Neural progenitor cell (in vitro differentiated cells): ENCODE measurements around the gene CSNK1G1. TPM values are rescaled to one million over a fixed set of nuclear protein-coding genes. Genes with fewer than 3 reads are reported as not detected.

Experiments used
- DNase-seq: peaks from one replicate; pipeline ENCODE4 v3.0.0-alpha.2; 2016; ENCODE audit warnings: low spot score
- H2AFZ ChIP-seq: fragments of 200-600 bp; sonication (generic); replicated peaks from 2 replicates; pipeline ENCODE4 v1.6.1; 2016; ENCODE audit warnings: antibody characterized with exemption
- H3F3A ChIP-seq: fragments of 200-600 bp; sonication (generic); 2 replicates; pipeline ENCODE4 v1.6.1; 2016; ENCODE audit warnings: antibody characterized with exemption, low read depth
- H3K27ac ChIP-seq: fragments of 200-600 bp; sonication (generic); 2 replicates; pipeline ENCODE4 v1.5.1; 2016; ENCODE audit warnings: mild to moderate bottlenecking
- H3K27me3 ChIP-seq: fragments of 200-600 bp; sonication (generic); 2 replicates; pipeline ENCODE4 v1.6.1; 2016; ENCODE audit warnings: mild to moderate bottlenecking, moderate library complexity
- H3K36me3 ChIP-seq: fragments of 200-600 bp; sonication (generic); 2 replicates; pipeline ENCODE4 v1.5.1; 2016
- H3K4me1 ChIP-seq: fragments of 200-600 bp; sonication (generic); 2 replicates; pipeline ENCODE4 v1.6.1; 2016; ENCODE audit warnings: mixed run types
- H3K4me2 ChIP-seq: fragments of 200-600 bp; sonication (generic); 2 replicates; pipeline ENCODE4 v1.6.1; 2016
- H3K4me3 ChIP-seq: fragments of 200-600 bp; sonication (generic); 2 replicates; pipeline ENCODE4 v1.5.1; 2016
- H3K79me2 ChIP-seq: fragments of 200-600 bp; sonication (generic); 2 replicates; pipeline ENCODE4 v1.6.1; 2016; ENCODE audit warnings: low read depth
- H3K9ac ChIP-seq: fragments of 200-600 bp; sonication (generic); 2 replicates; pipeline ENCODE4 v1.6.1; 2016
- H3K9me3 ChIP-seq: fragments of 200-600 bp; sonication (generic); 2 replicates; pipeline ENCODE4 v1.5.1; 2016; ENCODE audit warnings: low read depth
- H4K20me1 ChIP-seq: fragments of 200-600 bp; sonication (generic); 2 replicates; pipeline ENCODE4 v1.6.1; 2016; ENCODE audit warnings: low read depth
- H3K27ac Mint-ChIP-seq: 3 replicates; pipeline ENCODE4 v1.8.0; 2021; ENCODE audit warnings: mixed read lengths
- H3K27me3 Mint-ChIP-seq: 2 replicates; pipeline ENCODE4 v1.8.0; 2022; ENCODE audit warnings: low read depth, mild to moderate bottlenecking, inconsistent platforms, moderate library complexity, mixed read lengths; ENCODE audit not compliant: insufficient read depth
- H3K36me3 Mint-ChIP-seq: 3 replicates; pipeline ENCODE4 v1.8.0; 2021; ENCODE audit warnings: mixed read lengths
- H3K4me1 Mint-ChIP-seq: 3 replicates; pipeline ENCODE4 v1.8.0; 2021; ENCODE audit warnings: mixed read lengths
- H3K4me3 Mint-ChIP-seq: 3 replicates; pipeline ENCODE4 v1.8.0; 2021; ENCODE audit warnings: mild to moderate bottlenecking, moderate library complexity, mixed read lengths
- H3K9me3 Mint-ChIP-seq: 3 replicates; pipeline ENCODE4 v1.8.0; 2020; ENCODE audit warnings: mixed read lengths
- EZH2 ChIP-seq: fragments of 200-600 bp; sonication (generic); IDR thresholded peaks from 2 replicates; pipeline ENCODE4 v1.6.1; 2017; ENCODE audit warnings: antibody characterized with exemption, mild to moderate bottlenecking, moderate library complexity
- EZH2phosphoT487 ChIP-seq: fragments of 200-600 bp; sonication (generic); IDR thresholded peaks from 2 replicates; pipeline ENCODE4 v1.6.1; 2017; ENCODE audit warnings: antibody characterized with exemption
- total RNA-seq: library from RNA; depleted of rRNA; stranded (reverse); fragments of >200 nt; gene quantifications from 2 replicates; pipeline ENCODE4 v1.2.3, GENCODE V29; 2015; ENCODE audit warnings: low replicate concordance
- TF ChIP-seq, protein P1 (sequence below): fragments of 200-600 bp; sonication (generic); IDR thresholded peaks from 2 replicates; pipeline ENCODE4 v1.5.1; 2017; ENCODE audit warnings: antibody characterized with exemption, mild to moderate bottlenecking

The CSNK1G1 gene
- total RNA-seq, 1 donor from 2014 or later: 23.0 TPM

DNA sequence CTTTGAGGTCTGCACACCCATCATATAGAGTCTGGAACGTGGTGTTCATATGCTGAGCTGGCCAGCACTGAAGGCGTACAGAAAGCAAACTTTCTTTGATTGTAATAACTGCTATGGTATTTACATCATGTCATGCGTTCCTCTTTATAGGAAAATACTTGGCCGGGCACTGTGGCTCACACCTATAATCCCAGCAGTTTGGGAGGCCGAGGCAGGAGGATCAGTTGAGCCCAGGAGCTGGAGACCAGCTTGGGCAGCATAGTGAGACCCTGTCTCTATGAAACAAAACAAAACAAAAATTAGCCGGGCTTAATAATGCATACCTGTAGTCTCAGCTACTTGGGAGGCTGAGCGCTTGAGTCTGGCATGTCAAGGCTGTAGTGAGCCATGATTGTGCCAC, 207.8 kb downstream of the CSNK1G1 start:
- peaks cover 16% of the 10 kb centered on the region for H3K27me3 Mint-ChIP-seq
- Histone ChIP-seq H3K4me1 (peaks cover 14% of the 10 kb centered on the region), H3K4me3 (no peak overlapping the region), H3K79me2 (no peaks in the 10 kb centered on the region), H3F3A (peaks cover 15% of the 10 kb centered on the region), H3K9ac (no peak overlapping the region), H4K20me1 (peaks cover 6% of the 10 kb centered on the region), H3K36me3 (no peaks in the 10 kb centered on the region), H3K9me3 (no peaks in the 10 kb centered on the region), H3K27ac (no peak overlapping the region), H3K4me2 (no peak overlapping the region), H2AFZ (no peak overlapping the region), H3K27me3 (peaks cover 29% of the 10 kb centered on the region)
- no peak overlapping the region for H3K4me3 Mint-ChIP-seq
- no peak for DNase-seq
- no peaks in the 10 kb centered on the region for H3K36me3 Mint-ChIP-seq
- H3K9me3 Mint-ChIP-seq: no peaks in the 10 kb centered on the region
- TF ChIP-seq, protein P1, sequence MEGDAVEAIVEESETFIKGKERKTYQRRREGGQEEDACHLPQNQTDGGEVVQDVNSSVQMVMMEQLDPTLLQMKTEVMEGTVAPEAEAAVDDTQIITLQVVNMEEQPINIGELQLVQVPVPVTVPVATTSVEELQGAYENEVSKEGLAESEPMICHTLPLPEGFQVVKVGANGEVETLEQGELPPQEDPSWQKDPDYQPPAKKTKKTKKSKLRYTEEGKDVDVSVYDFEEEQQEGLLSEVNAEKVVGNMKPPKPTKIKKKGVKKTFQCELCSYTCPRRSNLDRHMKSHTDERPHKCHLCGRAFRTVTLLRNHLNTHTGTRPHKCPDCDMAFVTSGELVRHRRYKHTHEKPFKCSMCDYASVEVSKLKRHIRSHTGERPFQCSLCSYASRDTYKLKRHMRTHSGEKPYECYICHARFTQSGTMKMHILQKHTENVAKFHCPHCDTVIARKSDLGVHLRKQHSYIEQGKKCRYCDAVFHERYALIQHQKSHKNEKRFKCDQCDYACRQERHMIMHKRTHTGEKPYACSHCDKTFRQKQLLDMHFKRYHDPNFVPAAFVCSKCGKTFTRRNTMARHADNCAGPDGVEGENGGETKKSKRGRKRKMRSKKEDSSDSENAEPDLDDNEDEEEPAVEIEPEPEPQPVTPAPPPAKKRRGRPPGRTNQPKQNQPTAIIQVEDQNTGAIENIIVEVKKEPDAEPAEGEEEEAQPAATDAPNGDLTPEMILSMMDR: no peak
- TF ChIP-seq EZH2phosphoT487 (no peak), EZH2 (no peak)
- no peak overlapping the region for H3K27ac Mint-ChIP-seq
- peaks cover 2% of the 10 kb centered on the region for H3K4me1 Mint-ChIP-seq

DNA sequence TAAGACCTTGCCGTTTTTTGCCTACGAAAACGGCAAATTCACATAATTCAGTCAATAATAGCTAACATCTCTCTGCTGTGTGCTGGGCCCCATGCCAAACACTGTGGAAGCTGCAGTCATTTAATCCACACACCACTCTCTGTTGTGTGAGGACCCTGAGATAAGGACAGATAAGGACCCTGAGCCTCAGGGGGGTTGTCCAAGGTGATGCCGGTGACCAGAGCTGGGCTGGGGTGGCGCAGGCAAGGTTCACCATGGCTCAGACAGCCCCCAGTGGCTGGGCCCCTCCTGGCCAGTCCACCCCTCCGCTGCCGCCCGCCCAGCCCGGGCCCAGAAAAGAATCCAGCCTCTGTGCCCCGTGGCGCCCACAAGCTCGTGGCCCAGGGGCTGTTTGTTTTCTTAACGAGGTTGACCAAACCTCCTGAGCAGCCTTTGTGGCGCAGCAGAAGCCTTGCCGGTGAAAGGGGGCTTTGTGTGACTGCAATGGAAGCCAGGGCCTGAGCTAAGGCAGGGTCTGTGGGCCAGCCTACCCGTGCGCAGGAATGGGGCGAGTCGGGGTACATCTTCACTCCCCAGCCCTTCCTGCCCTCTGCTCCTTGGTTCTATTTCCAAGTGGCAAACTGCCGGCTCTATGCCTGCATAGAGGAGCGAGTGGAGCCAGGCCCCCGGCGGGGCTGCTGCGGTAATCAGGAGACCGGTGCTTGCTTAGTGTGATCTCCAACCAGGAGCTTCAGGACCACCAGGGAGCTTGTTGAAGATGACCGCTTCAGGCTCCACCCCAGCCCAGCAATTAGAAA, 208.9 kb downstream of the CSNK1G1 start:
- Histone ChIP-seq H3K4me2 (no peak overlapping the region), H3K4me1 (peaks cover 7% of the 10 kb centered on the region), H3K27ac (peak overlapping the region; percentile 65), H3K79me2 (no peaks in the 10 kb centered on the region), H3K4me3 (no peak overlapping the region), H3K9ac (no peak overlapping the region), H2AFZ (no peak overlapping the region), H3K9me3 (no peaks in the 10 kb centered on the region), H3K27me3 (peaks cover 18% of the 10 kb centered on the region), H3F3A (peaks cover 11% of the 10 kb centered on the region), H4K20me1 (no peaks in the 10 kb centered on the region), H3K36me3 (no peaks in the 10 kb centered on the region)
- peaks cover 4% of the 10 kb centered on the region for H3K36me3 Mint-ChIP-seq
- TF ChIP-seq, protein P1: no peak
- TF ChIP-seq EZH2phosphoT487 (no peak), EZH2 (no peak)
- H3K27me3 Mint-ChIP-seq: peaks cover 11% of the 10 kb centered on the region
- peak; percentile 33 for DNase-seq
- no peaks in the 10 kb centered on the region for H3K9me3 Mint-ChIP-seq
- peaks cover 2% of the 10 kb centered on the region for H3K4me1 Mint-ChIP-seq
- H3K4me3 Mint-ChIP-seq: no peak overlapping the region
- H3K27ac Mint-ChIP-seq: no peak overlapping the region

DNA sequence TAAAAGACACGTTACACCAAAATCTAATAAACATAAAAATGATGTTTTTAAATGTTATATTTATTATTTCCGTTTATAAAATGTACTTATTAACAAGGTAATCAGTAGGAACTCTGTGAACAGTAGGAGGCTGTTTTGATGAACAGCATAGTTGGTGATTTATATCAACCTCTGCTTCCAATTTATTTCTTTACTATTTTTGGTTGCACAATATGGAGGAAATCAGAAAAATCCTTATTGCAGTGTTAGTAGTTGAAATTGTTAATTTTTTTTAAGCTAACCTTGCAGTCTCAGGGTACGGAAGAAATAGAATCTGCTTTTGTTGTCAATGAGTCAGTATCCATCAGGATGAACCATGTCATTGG, 209.5 kb downstream of the CSNK1G1 start:
- H3K27ac ChIP-seq: no peak overlapping the region
- no peak overlapping the region for H3K4me3 Mint-ChIP-seq

More for the DNA sequence above, 209.5 kb downstream of the CSNK1G1 start:
- no peaks in the 10 kb centered on the region for H3K9me3 Mint-ChIP-seq
- H3K27me3 ChIP-seq: peaks cover 12% of the 10 kb centered on the region
- H3K27ac Mint-ChIP-seq: no peak overlapping the region
- no peak overlapping the region for H3K4me3 ChIP-seq
- H3K79me2 ChIP-seq: no peaks in the 10 kb centered on the region
- H4K20me1 ChIP-seq: no peaks in the 10 kb centered on the region
- H3K36me3 ChIP-seq: no peaks in the 10 kb centered on the region
- TF ChIP-seq, protein P1: no peak
- TF ChIP-seq EZH2 (no peak), EZH2phosphoT487 (no peak)
- peaks cover 2% of the 10 kb centered on the region for H3K4me1 Mint-ChIP-seq
- no peak for DNase-seq
- H3K9ac ChIP-seq: no peak overlapping the region
- no peak overlapping the region for H2AFZ ChIP-seq
- peaks cover 11% of the 10 kb centered on the region for H3K27me3 Mint-ChIP-seq
- H3K36me3 Mint-ChIP-seq: peaks cover 7% of the 10 kb centered on the region
- no peak overlapping the region for H3K4me2 ChIP-seq
- H3K9me3 ChIP-seq: no peaks in the 10 kb centered on the region
- H3F3A ChIP-seq: peaks cover 11% of the 10 kb centered on the region
- peaks cover 7% of the 10 kb centered on the region for H3K4me1 ChIP-seq
